GM06990 (cell line): ENCODE data around the gene TEAD1.

ENCODE experiments used
- DNase-seq: peaks from one replicate; pipeline ENCODE4 v3.0.0-alpha.2; 2011; ENCODE audit not compliant: insufficient read length; ENCODE audit errors: extremely low read depth
- H3K27me3 ChIP-seq: replicated peaks from 2 replicates; pipeline ENCODE4 v1.6.0; 2011; ENCODE audit warnings: low read length; ENCODE audit not compliant: control insufficient read depth, insufficient read depth
- H3K36me3 ChIP-seq: 2 replicates; pipeline ENCODE4 v1.5.1; 2011; ENCODE audit warnings: low read length; ENCODE audit not compliant: control insufficient read depth, insufficient read depth
- H3K4me3 ChIP-seq: replicated peaks from 2 replicates; pipeline ENCODE4 v1.5.1; 2011; ENCODE audit warnings: low read depth, mild to moderate bottlenecking, control low read depth, low read length
- CTCF ChIP-seq: IDR thresholded peaks from 2 replicates; pipeline ENCODE4 v1.5.1; 2011; ENCODE audit warnings: low read length, control low read depth, mild to moderate bottlenecking, inconsistent platforms; ENCODE audit not compliant: insufficient read depth, poor library complexity, severe bottlenecking

TEAD1 gene

GRCh38 chr11:12885717-12886239 lies 211.6 kb downstream of the TEAD1 start:
- H3K27me3 ChIP-seq = peaks cover 4% of the 10 kb centered on the region
- H3K36me3 ChIP-seq = no peaks in the 10 kb centered on the region
- no peak for TF ChIP-seq CTCF
- DNase-seq = no peak
- H3K4me3 ChIP-seq = no peak overlapping the region

- Histone ChIP-seq H3K4me3 (no peak overlapping the region), H3K27me3 (peaks cover 4% of the 10 kb centered on the region), H3K36me3 (no peaks in the 10 kb centered on the region)
- DNase-seq = no peak
- TF ChIP-seq CTCF = no peak
Measured at GRCh38 chr11:12886508-12886907, 212.3 kb downstream of the TEAD1 start.

- peak; percentile 81 for TF ChIP-seq CTCF
- no peaks in the 10 kb centered on the region for H3K36me3 ChIP-seq
- no peak for DNase-seq
- H3K27me3 ChIP-seq = no peaks in the 10 kb centered on the region
- no peak overlapping the region for H3K4me3 ChIP-seq
Measured at GRCh38 chr11:12888525-12889158, 214.4 kb downstream of the TEAD1 start.

- TF ChIP-seq CTCF = no peak
- Histone ChIP-seq H3K27me3 (no peaks in the 10 kb centered on the region), H3K36me3 (no peaks in the 10 kb centered on the region), H3K4me3 (no peak overlapping the region)
- no peak for DNase-seq
Measured at GRCh38 chr11:12889243-12889642, 215.0 kb downstream of the TEAD1 start.

- Histone ChIP-seq H3K4me3 (no peak overlapping the region), H3K27me3 (no peaks in the 10 kb centered on the region), H3K36me3 (no peaks in the 10 kb centered on the region)
- no peak for TF ChIP-seq CTCF
- no peak for DNase-seq
Measured at GRCh38 chr11:12890476-12890875, 216.3 kb downstream of the TEAD1 start.
